IMR-90 (cell line): ENCODE data around the gene PARP1.

Source experiments
- CEBPB ChIP-seq: IDR thresholded peaks from 2 replicates; pipeline ENCODE4 v1.6.1; 2012; ENCODE audit warnings: low read depth, low read length, improper control_type of control experiment
- ELK1 ChIP-seq: fragments of 150-350 bp; IDR thresholded peaks from 2 replicates; pipeline ENCODE4 v1.6.1; 2016; ENCODE audit warnings: low read depth, mild to moderate bottlenecking, low read length, moderate library complexity, borderline replicate concordance
- MAFK ChIP-seq: IDR thresholded peaks from 2 replicates; pipeline ENCODE4 v1.6.1; 2012; ENCODE audit warnings: low read depth, low read length, improper control_type of control experiment
- POLR2A ChIP-seq: IDR thresholded peaks from 2 replicates; pipeline ENCODE4 v1.6.1; 2012; ENCODE audit warnings: mild to moderate bottlenecking, low read depth, low read length
- RAD21 ChIP-seq: IDR thresholded peaks from 2 replicates; pipeline ENCODE4 v1.6.1; 2012; ENCODE audit warnings: low read length, improper control_type of control experiment
- TF ChIP-seq, protein P1 (sequence below): conservative IDR thresholded peaks from 2 replicates; pipeline ENCODE4 v1.5.1; 2012; ENCODE audit warnings: mild to moderate bottlenecking, low read depth, low read length, improper control_type of control experiment
- TF ChIP-seq, protein P2 (sequence below): fragments of 150-350 bp; IDR thresholded peaks from 2 replicates; pipeline ENCODE4 v1.6.1; 2017; ENCODE audit warnings: mild to moderate bottlenecking, antibody characterized with exemption, low read length, low read depth

GRCh38 chr1:226376300-226376699, 31.6 kb downstream of the PARP1 start:
- TF ChIP-seq CEBPB = no peak
- TF ChIP-seq, protein P1, sequence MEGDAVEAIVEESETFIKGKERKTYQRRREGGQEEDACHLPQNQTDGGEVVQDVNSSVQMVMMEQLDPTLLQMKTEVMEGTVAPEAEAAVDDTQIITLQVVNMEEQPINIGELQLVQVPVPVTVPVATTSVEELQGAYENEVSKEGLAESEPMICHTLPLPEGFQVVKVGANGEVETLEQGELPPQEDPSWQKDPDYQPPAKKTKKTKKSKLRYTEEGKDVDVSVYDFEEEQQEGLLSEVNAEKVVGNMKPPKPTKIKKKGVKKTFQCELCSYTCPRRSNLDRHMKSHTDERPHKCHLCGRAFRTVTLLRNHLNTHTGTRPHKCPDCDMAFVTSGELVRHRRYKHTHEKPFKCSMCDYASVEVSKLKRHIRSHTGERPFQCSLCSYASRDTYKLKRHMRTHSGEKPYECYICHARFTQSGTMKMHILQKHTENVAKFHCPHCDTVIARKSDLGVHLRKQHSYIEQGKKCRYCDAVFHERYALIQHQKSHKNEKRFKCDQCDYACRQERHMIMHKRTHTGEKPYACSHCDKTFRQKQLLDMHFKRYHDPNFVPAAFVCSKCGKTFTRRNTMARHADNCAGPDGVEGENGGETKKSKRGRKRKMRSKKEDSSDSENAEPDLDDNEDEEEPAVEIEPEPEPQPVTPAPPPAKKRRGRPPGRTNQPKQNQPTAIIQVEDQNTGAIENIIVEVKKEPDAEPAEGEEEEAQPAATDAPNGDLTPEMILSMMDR = no peak
- TF ChIP-seq POLR2A = no peak
- no peak for TF ChIP-seq ELK1
- TF ChIP-seq MAFK = no peak
- no peak for TF ChIP-seq RAD21
- TF ChIP-seq, protein P2, sequence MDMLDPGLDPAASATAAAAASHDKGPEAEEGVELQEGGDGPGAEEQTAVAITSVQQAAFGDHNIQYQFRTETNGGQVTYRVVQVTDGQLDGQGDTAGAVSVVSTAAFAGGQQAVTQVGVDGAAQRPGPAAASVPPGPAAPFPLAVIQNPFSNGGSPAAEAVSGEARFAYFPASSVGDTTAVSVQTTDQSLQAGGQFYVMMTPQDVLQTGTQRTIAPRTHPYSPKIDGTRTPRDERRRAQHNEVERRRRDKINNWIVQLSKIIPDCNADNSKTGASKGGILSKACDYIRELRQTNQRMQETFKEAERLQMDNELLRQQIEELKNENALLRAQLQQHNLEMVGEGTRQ = no peak
